NT2/D1 (cell line): ENCODE data around the gene LASP1NB.

Experiments
- SUZ12 ChIP-seq: IDR thresholded peaks from 2 replicates; pipeline ENCODE4 v1.6.1; 2011; ENCODE audit not compliant: insufficient read length, insufficient read depth; ENCODE audit errors: extremely low read depth
- YY1 ChIP-seq: IDR thresholded peaks from 2 replicates; pipeline ENCODE4 v1.6.1; 2011; ENCODE audit not compliant: insufficient read length, insufficient read depth
- ZNF274 ChIP-seq: IDR thresholded peaks from 2 replicates; pipeline ENCODE4 v1.6.1; 2011; ENCODE audit warnings: mild to moderate bottlenecking, low read depth, low read length

GRCh38 chr17:38894276-38894675 lies 31.1 kb upstream of the LASP1NB start:
- no peak for TF ChIP-seq SUZ12
- TF ChIP-seq ZNF274 = no peak
- no peak for TF ChIP-seq YY1
